SK-N-MC (cell line): ENCODE data around the gene ARHGAP30.

Source experiments
- EZH2 ChIP-seq: fragments of 200-600 bp; sonication (generic); IDR thresholded peaks from one replicate; pipeline ENCODE4 v1.6.1; 2017; ENCODE audit warnings: antibody characterized with exemption
- FOXP2 ChIP-seq: optimal IDR thresholded peaks from 2 replicates; pipeline ENCODE3; 2011; ENCODE audit warnings: mild to moderate bottlenecking, moderate library complexity; ENCODE audit not compliant: insufficient read depth; ENCODE audit errors: extremely low read length, control extremely low read depth
- POLR2AphosphoS5 ChIP-seq: IDR thresholded peaks from 2 replicates; pipeline ENCODE4 v1.6.1; 2012; ENCODE audit warnings: mild to moderate bottlenecking, low read depth, low read length, borderline replicate concordance

- no peak for TF ChIP-seq EZH2
- TF ChIP-seq POLR2AphosphoS5: no peak
- no peak for TF ChIP-seq FOXP2
Observed at GRCh38 chr1:161044908-161045735, 24.6 kb downstream of the ARHGAP30 start.
